NCI-H1092 treated with DMSO at 0.1 percent for 48 hours (cell line): ENCODE results near the gene LRRC28.

Source experiments
- DNase-seq: peaks from one replicate; lab custom pipeline; 2025; lab: John Stamatoyannopoulos, UW

Gene LRRC28

GRCh38 chr15:99416191-99417188 is 165.2 kb downstream of the LRRC28 start:
- DNase-seq = no peak

GRCh38 chr15:99421172-99421656 is 169.9 kb downstream of the LRRC28 start:
- DNase-seq = no peak

GRCh38 chr15:99421758-99422157 is 170.5 kb downstream of the LRRC28 start:
- DNase-seq = no peak

- no peak for DNase-seq
Measured at GRCh38 chr15:99423186-99424130, 172.2 kb downstream of the LRRC28 start.

GRCh38 chr15:99424131-99424571 is 172.9 kb downstream of the LRRC28 start:
- no peak for DNase-seq

GRCh38 chr15:99424978-99425656 is 173.8 kb downstream of the LRRC28 start:
- no peak for DNase-seq

- DNase-seq = no peak
Measured at GRCh38 chr15:99425657-99426301, 174.5 kb downstream of the LRRC28 start.

GRCh38 chr15:99426431-99427105 is 175.3 kb downstream of the LRRC28 start:
- DNase-seq = no peak

- no peak for DNase-seq
Measured at GRCh38 chr15:99427210-99427609, 175.9 kb downstream of the LRRC28 start.

GRCh38 chr15:99427668-99428361 is 176.5 kb downstream of the LRRC28 start:
- DNase-seq = no peak

GRCh38 chr15:99429681-99430081 is 178.4 kb downstream of the LRRC28 start:
- DNase-seq = no peak

GRCh38 chr15:99430881-99431401 is 179.7 kb downstream of the LRRC28 start:
- no peak for DNase-seq

GRCh38 chr15:99431661-99432091 is 180.4 kb downstream of the LRRC28 start:
- no peak for DNase-seq

GRCh38 chr15:99432271-99433025 is 181.2 kb downstream of the LRRC28 start:
- DNase-seq = no peak

- no peak for DNase-seq
Measured at GRCh38 chr15:99433026-99433756, 181.9 kb downstream of the LRRC28 start.

GRCh38 chr15:99433757-99434450 is 182.6 kb downstream of the LRRC28 start:
- DNase-seq = no peak

GRCh38 chr15:99434506-99435112 is 183.3 kb downstream of the LRRC28 start:
- DNase-seq = no peak
